ENCODE data around the gene PHF13. TPM values are rescaled to one million over a fixed set of nuclear protein-coding genes. Genes with fewer than 3 reads are reported as not detected.
"Not testable (repeated sequence)": the region's sequence is repeated elsewhere in the genome, so short reads cannot be mapped to it uniquely, and the experiment has no call there.

PHF13 gene
- total and polyA plus RNA-seq, 2 donors (not counting 1 experiment from before 2014, with no cell fraction given), result 12.1 to 13.7 TPM

GRCh38 chr1:6596886-6597776 lies 16.4 kb upstream of the PHF13 start:
- no peaks in the 10 kb centered on the region for H3K9me3 ChIP-seq (ENCODE audit: control insufficient read depth, insufficient read depth, low read depth, low read length)
- peaks cover 72% of the 10 kb centered on the region for H3K79me2 ChIP-seq (ENCODE audit: control insufficient read depth, insufficient read depth, low read length)
- H3K4me3 ChIP-seq (replicated peaks in 1 of 4; ENCODE audit: control extremely low read depth in 1 of 4, insufficient read depth in 1 of 4, low read depth in 3 of 4, low read length in 4 of 4), result peak overlapping the region in 1 of 4 experiments; percentile 25
- no peak for TF ChIP-seq EZH2 (IDR thresholded peaks at IDR 0.05; ENCODE audit: low read length, missing control alignments)
- TF ChIP-seq, protein P1, sequence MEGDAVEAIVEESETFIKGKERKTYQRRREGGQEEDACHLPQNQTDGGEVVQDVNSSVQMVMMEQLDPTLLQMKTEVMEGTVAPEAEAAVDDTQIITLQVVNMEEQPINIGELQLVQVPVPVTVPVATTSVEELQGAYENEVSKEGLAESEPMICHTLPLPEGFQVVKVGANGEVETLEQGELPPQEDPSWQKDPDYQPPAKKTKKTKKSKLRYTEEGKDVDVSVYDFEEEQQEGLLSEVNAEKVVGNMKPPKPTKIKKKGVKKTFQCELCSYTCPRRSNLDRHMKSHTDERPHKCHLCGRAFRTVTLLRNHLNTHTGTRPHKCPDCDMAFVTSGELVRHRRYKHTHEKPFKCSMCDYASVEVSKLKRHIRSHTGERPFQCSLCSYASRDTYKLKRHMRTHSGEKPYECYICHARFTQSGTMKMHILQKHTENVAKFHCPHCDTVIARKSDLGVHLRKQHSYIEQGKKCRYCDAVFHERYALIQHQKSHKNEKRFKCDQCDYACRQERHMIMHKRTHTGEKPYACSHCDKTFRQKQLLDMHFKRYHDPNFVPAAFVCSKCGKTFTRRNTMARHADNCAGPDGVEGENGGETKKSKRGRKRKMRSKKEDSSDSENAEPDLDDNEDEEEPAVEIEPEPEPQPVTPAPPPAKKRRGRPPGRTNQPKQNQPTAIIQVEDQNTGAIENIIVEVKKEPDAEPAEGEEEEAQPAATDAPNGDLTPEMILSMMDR (conservative IDR thresholded peaks at IDR 0.05 in 1 of 2, IDR thresholded peaks at IDR 0.05 in 1 of 2; ENCODE audit: low read depth in 1 of 2, low read length in 2 of 2), result no peak
- peaks cover 40% of the 10 kb centered on the region for H3K36me3 ChIP-seq (ENCODE audit: control insufficient read depth, insufficient read depth, low read length)
- no peak overlapping the region for H3K4me2 ChIP-seq (ENCODE audit: extremely low read depth, insufficient read depth, low read length)
- H2AFZ ChIP-seq (ENCODE audit: low read length), result no peak overlapping the region
- DNase-seq (ENCODE audit: low read depth in 2 of 2), result no peak
- H3K27ac ChIP-seq (ENCODE audit: insufficient read depth, low read length), result no peak overlapping the region
- H4K20me1 ChIP-seq (ENCODE audit: control insufficient read depth, extremely low read depth, insufficient read depth, low read length), result no peaks in the 10 kb centered on the region
- no peaks in the 10 kb centered on the region for H3K4me1 ChIP-seq (ENCODE audit: control insufficient read depth, extremely low read depth, insufficient read depth, low read length)
- no peak overlapping the region for H3K9ac ChIP-seq (ENCODE audit: insufficient read depth, low read length)
- no peaks in the 10 kb centered on the region for H3K27me3 ChIP-seq (ENCODE audit: control insufficient read depth, insufficient read depth, low read length)

- H3K36me3 ChIP-seq (ENCODE audit: control insufficient read depth, insufficient read depth, low read length), result peaks cover 35% of the 10 kb centered on the region
- no peak overlapping the region for H3K9ac ChIP-seq (ENCODE audit: insufficient read depth, low read length)
- H3K4me3 ChIP-seq (replicated peaks in 1 of 4; ENCODE audit: control extremely low read depth in 1 of 4, insufficient read depth in 1 of 4, low read depth in 3 of 4, low read length in 4 of 4), result no peak overlapping the region
- H3K79me2 ChIP-seq (ENCODE audit: control insufficient read depth, insufficient read depth, low read length), result peaks cover 75% of the 10 kb centered on the region
- H2AFZ ChIP-seq (ENCODE audit: low read length), result no peak overlapping the region
- H3K4me2 ChIP-seq (ENCODE audit: extremely low read depth, insufficient read depth, low read length), result no peak overlapping the region
- H3K9me3 ChIP-seq (ENCODE audit: control insufficient read depth, insufficient read depth, low read depth, low read length), result no peaks in the 10 kb centered on the region
- no peaks in the 10 kb centered on the region for H3K27me3 ChIP-seq (ENCODE audit: control insufficient read depth, insufficient read depth, low read length)
- no peak overlapping the region for H3K27ac ChIP-seq (ENCODE audit: insufficient read depth, low read length)
- TF ChIP-seq, protein P1 (conservative IDR thresholded peaks at IDR 0.05 in 1 of 2, IDR thresholded peaks at IDR 0.05 in 1 of 2; ENCODE audit: low read depth in 1 of 2, low read length in 2 of 2), result no peak
- no peaks in the 10 kb centered on the region for H4K20me1 ChIP-seq (ENCODE audit: control insufficient read depth, extremely low read depth, insufficient read depth, low read length)
- DNase-seq (ENCODE audit: low read depth in 2 of 2), result no peak
- H3K4me1 ChIP-seq (ENCODE audit: control insufficient read depth, extremely low read depth, insufficient read depth, low read length), result no peaks in the 10 kb centered on the region
These were observed 15.8 kb upstream of the PHF13 start for GRCh38 chr1:6597777-6598131.

DNA sequence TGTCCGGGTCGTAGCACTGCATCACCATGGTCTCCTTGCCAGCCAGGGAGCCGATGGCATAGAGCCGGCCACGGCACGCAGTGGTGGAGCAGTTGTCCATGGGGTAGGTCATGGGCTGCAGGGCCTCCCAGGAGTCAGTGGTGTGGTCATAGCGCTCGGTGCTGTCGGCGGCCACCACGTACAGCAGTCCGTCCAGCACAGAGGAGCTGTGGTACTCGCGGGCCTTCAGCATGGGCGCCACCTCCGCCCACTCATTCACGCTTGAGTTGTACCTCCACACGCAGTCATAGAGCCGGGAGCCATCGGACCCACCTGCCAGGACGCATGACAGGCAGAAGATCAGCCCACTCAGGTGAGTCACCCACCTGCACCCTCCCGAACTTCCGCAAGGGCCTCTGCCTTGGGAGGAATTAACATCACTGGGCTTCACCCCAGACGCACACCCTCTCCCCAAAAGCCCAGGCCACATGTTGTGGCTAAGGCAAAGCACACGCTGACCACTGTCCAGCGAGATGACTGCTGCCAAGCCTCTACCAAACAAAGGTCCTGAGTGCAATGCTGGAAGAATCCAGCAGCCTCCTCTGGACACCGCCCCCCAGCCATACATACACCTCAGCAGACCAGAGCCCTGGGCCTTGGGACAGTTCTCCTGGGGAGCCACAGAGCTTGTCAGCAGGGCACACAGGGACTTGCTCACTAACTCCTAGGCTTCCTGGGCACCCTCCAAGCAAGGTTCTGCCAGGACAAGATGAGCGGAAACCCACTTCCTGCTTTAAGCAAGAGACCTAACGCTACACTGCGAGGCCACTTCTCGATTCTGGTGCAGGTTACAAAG lies 14.2 kb upstream of the PHF13 start:
- Histone ChIP-seq H4K20me1 (ENCODE audit: control insufficient read depth, extremely low read depth, insufficient read depth, low read length) (no peaks in the 10 kb centered on the region), H3K9me3 (ENCODE audit: control insufficient read depth, insufficient read depth, low read depth, low read length) (no peaks in the 10 kb centered on the region), H3K79me2 (ENCODE audit: control insufficient read depth, insufficient read depth, low read length) (peaks cover 68% of the 10 kb centered on the region), H3K9ac (ENCODE audit: insufficient read depth, low read length) (no peak overlapping the region), H3K4me1 (ENCODE audit: control insufficient read depth, extremely low read depth, insufficient read depth, low read length) (peaks cover 11% of the 10 kb centered on the region), H2AFZ (ENCODE audit: low read length) (no peak overlapping the region), H3K27me3 (ENCODE audit: control insufficient read depth, insufficient read depth, low read length) (no peaks in the 10 kb centered on the region), H3K36me3 (ENCODE audit: control insufficient read depth, insufficient read depth, low read length) (peaks cover 25% of the 10 kb centered on the region), H3K4me3 (replicated peaks in 1 of 4; ENCODE audit: control extremely low read depth in 1 of 4, insufficient read depth in 1 of 4, low read depth in 3 of 4, low read length in 4 of 4) (peak overlapping the region; percentile 8 to 99 (median 64)), H3K4me2 (ENCODE audit: extremely low read depth, insufficient read depth, low read length) (peak overlapping the region; percentile 70), H3K27ac (ENCODE audit: insufficient read depth, low read length) (no peak overlapping the region)
- no peak for TF ChIP-seq EZH2 (IDR thresholded peaks at IDR 0.05; ENCODE audit: low read length, missing control alignments)
- TF ChIP-seq, protein P1 (conservative IDR thresholded peaks at IDR 0.05 in 1 of 2, IDR thresholded peaks at IDR 0.05 in 1 of 2; ENCODE audit: low read depth in 1 of 2, low read length in 2 of 2), result no peak
- DNase-seq (ENCODE audit: low read depth in 2 of 2), result peak; percentile 23 to 46

DNA sequence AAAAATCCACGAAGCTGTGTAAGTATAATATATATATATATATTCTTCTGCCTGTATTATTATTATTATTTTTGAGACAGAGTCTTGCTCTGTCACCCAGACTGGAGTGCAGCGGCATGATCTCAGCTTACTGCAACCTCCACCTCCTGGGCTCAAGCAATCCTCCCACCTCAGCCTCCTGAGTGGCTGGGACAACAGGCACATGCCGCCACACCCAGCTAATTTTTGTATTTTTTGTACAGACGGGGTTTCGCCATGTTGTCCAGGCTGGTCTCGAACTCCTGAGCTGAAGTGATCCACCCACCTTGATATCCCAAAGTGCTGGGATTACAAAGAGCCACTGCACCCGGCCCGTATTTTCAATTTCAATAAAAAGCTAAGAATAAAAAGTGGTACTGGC lies 13.5 kb upstream of the PHF13 start:
- not testable (repeated sequence) for H3K27me3 ChIP-seq (ENCODE audit: control insufficient read depth, insufficient read depth, low read length); H2AFZ ChIP-seq (ENCODE audit: low read length); H3K9ac ChIP-seq (ENCODE audit: insufficient read depth, low read length); DNase-seq (ENCODE audit: low read depth in 2 of 2); H3K9me3 ChIP-seq (ENCODE audit: control insufficient read depth, insufficient read depth, low read depth, low read length); H4K20me1 ChIP-seq (ENCODE audit: control insufficient read depth, extremely low read depth, insufficient read depth, low read length)
- Histone ChIP-seq H3K4me2 (ENCODE audit: extremely low read depth, insufficient read depth, low read length) (peak overlapping the region; percentile 95), H3K4me3 (replicated peaks in 1 of 4; ENCODE audit: control extremely low read depth in 1 of 4, insufficient read depth in 1 of 4, low read depth in 3 of 4, low read length in 4 of 4) (peak overlapping the region; percentile 71 to 99 (median 94)), H3K79me2 (ENCODE audit: control insufficient read depth, insufficient read depth, low read length) (peaks cover 67% of the 10 kb centered on the region), H3K36me3 (ENCODE audit: control insufficient read depth, insufficient read depth, low read length) (peaks cover 24% of the 10 kb centered on the region), H3K4me1 (ENCODE audit: control insufficient read depth, extremely low read depth, insufficient read depth, low read length) (peaks cover 11% of the 10 kb centered on the region), H3K27ac (ENCODE audit: insufficient read depth, low read length) (peak overlapping the region; percentile 92)

All from fibroblast of lung (primary cell).